Measurements from ENCODE around the gene APH1A.
A peak's percentile ranks its signal among the peaks of the same experiment; 100 is the strongest.

APH1A gene

DNA sequence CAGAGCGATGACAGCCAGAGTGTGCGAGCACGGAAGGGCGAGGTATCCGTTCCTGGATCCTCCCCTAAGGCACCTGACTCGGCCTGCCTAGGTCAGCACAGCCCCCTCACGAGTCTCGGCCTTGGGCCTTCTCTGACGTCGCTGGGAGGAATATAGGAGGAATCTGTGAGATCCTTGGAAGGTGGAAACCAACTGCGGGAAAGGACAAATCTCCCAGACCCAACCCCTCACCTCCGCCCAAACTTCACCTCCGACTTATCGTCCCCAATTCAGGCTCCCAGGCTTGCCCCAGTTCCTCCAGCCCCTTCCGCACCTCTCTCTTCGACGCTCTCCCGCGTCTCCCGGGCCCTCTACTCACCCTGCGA, 494 bp downstream of the APH1A start:
- peak overlapping the region; percentile 95 for H3K4me3 ChIP-seq (ENCODE audit: low read depth, low read length)
- TF ChIP-seq, protein P1, sequence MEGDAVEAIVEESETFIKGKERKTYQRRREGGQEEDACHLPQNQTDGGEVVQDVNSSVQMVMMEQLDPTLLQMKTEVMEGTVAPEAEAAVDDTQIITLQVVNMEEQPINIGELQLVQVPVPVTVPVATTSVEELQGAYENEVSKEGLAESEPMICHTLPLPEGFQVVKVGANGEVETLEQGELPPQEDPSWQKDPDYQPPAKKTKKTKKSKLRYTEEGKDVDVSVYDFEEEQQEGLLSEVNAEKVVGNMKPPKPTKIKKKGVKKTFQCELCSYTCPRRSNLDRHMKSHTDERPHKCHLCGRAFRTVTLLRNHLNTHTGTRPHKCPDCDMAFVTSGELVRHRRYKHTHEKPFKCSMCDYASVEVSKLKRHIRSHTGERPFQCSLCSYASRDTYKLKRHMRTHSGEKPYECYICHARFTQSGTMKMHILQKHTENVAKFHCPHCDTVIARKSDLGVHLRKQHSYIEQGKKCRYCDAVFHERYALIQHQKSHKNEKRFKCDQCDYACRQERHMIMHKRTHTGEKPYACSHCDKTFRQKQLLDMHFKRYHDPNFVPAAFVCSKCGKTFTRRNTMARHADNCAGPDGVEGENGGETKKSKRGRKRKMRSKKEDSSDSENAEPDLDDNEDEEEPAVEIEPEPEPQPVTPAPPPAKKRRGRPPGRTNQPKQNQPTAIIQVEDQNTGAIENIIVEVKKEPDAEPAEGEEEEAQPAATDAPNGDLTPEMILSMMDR (IDR thresholded peaks at IDR 0.05; ENCODE audit: insufficient read depth, low read depth, low read length, missing control alignments): no peak
- peak; percentile 63 for DNase-seq (ENCODE audit: low read depth)

DNA sequence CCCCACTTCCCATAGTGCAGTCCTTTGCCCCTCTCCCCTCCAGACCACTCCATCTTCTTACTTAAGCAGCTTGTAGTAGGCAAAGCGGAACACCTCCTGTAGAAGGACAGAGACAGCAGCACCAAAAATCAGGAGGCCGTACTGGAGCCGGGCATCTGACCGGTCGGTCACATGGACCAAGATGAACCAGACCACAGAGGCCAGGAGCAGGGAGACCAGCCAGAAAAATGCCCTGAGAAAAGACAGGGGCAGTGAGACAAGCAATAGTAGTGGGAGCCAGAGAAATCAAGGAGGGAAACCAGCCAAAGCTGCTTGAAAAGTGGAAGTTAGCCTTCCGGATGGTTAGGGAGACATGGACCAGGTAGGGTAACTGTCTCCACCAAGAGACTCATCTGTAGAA, 920 bp downstream of the APH1A start:
- TF ChIP-seq, protein P1 (IDR thresholded peaks at IDR 0.05; ENCODE audit: insufficient read depth, low read depth, low read length, missing control alignments): no peak
- DNase-seq (ENCODE audit: low read depth): no peak
- peak overlapping the region; percentile 95 for H3K4me3 ChIP-seq (ENCODE audit: low read depth, low read length)

DNA sequence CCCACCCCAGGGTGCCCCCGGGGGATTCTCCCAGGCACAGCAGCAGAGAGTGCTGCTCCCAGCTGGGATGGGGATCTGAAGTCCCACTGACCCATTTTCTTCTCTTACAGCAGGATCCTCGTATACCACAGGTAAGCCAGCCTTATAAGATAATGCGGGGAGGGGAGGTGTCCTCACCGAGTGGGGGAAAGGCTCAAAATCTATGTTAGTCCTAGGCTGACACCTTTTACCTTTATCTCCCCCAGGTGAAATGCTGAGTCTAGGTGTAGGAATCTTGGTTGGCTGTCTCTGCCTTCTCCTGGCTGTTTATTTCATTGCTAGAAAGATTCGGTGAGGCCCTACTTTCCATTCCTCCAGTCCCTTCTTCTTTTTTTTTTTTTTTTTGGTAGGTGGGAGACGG, 5.3 kb downstream of the APH1A start:
- TF ChIP-seq, protein P1 (IDR thresholded peaks at IDR 0.05; ENCODE audit: insufficient read depth, low read depth, low read length, missing control alignments): no peak
- no peak overlapping the region for H3K4me3 ChIP-seq (ENCODE audit: low read depth, low read length)
- no peak for DNase-seq (ENCODE audit: low read depth)

DNA sequence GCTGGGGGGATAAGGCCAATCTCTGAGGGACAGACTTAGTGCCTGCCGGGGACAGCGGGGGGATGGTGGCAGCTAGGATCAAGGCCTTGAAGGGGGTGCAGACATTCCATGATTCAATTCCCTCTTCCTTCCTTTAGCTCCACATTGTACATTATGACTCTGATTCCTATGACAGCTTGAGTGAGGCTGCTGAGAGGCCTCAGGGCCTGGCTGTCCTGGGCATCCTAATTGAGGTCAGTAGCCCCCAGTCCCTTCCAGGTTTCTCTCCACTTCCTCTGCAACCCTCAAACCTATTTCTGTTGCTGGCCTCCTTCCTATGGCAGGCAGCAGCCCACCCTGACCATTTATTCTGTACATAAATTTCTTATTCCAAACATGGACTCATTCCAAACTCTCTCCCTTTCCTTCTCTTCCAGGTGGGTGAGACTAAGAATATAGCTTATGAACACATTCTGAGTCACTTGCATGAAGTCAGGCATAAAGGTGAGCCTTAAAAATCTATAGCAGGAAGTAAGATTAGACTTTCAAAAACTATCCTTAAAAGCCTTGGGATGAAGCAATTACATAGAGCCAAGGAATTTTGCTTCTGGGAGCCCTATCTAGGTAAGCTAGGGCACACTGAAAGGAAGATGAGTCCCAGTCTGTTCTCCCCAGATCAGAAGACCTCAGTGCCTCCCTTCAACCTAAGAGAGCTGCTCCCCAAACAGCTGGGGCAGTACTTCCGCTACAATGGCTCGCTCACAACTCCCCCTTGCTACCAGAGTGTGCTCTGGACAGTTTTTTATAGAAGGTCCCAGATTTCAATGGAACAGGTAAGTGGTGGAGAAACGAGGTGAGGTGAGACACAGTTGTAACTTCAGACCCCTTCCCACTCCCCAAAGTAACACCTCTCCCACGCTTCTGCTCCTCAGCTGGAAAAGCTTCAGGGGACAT, 6.2 kb downstream of the APH1A start:
- no peak for DNase-seq (ENCODE audit: low read depth)
- H3K4me3 ChIP-seq (ENCODE audit: low read depth, low read length): no peak overlapping the region
- TF ChIP-seq, protein P1 (IDR thresholded peaks at IDR 0.05; ENCODE audit: insufficient read depth, low read depth, low read length, missing control alignments): no peak

DNA sequence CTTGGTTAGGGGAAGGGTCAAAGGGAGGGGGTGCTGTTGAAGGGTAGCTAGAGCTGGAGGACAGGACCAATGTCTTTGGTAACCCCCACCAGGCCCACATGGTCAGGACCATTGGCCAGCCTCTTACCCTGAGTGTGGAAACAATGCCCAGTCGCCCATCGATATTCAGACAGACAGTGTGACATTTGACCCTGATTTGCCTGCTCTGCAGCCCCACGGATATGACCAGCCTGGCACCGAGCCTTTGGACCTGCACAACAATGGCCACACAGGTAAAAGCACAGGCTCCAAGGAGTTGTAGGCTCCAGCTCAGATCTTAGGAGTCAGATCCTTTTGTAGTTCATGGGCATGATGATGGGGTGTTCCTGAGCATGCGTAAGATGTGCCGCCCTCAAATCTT, 7.4 kb downstream of the APH1A start:
- TF ChIP-seq, protein P1 (IDR thresholded peaks at IDR 0.05; ENCODE audit: insufficient read depth, low read depth, low read length, missing control alignments): no peak
- DNase-seq (ENCODE audit: low read depth): no peak

DNA sequence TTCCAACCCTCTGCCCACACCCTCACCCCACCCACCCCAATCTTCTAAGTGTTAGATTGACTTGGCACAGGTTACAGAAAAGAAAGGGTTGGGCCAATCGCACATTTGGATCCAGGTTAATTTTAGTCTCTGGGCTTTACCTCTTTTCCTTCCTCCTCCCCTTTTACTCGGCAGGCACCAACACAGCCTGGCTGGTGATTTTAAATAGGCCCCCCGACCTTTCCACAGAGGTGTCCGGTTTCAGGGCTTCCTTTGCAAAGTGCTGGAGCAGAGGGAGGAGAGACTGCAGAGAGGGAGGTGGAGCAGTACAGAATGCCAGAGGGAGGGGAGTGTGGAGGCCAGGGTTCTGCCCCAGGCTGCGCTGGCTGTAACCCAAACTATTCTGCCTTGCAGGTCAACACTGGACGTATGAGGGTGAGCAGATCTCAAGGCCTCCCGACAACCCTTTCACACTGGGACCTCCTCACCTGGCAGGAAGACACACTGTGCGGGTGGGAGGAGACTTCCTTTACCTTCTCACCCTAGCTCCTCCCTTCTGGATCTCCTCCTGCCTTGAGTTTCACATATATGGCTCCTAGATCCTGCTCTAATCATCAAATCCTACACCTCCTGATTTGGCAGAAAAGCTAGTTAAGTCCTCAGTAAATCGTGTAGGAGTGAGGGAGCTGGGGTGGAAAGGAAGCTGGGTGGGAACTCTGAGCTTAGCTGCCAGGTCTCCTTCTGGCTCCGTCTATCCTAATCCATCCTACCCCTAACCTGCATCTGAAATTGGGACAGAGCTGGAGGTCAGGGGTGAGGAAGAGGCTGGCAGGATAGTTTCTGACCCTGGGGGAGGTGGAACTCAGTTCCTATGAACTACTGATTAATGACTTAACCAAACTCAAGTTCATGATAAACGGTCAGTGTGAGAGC, 8.8 kb downstream of the APH1A start:
- no peak for DNase-seq (ENCODE audit: low read depth)
- TF ChIP-seq, protein P1 (IDR thresholded peaks at IDR 0.05; ENCODE audit: insufficient read depth, low read depth, low read length, missing control alignments): no peak
- no peak overlapping the region for H3K4me3 ChIP-seq (ENCODE audit: low read depth, low read length)

More for the DNA sequence above, 7.4 kb downstream of the APH1A start:
- H3K4me3 ChIP-seq (ENCODE audit: low read depth, low read length): no peak overlapping the region
